ENCODE measurements around the gene ZFAND3.
"Not testable (repeated sequence)": the region's sequence is repeated elsewhere in the genome, so short reads cannot be mapped to it uniquely, and the experiment has no call there.

The ZFAND3 gene

DNA sequence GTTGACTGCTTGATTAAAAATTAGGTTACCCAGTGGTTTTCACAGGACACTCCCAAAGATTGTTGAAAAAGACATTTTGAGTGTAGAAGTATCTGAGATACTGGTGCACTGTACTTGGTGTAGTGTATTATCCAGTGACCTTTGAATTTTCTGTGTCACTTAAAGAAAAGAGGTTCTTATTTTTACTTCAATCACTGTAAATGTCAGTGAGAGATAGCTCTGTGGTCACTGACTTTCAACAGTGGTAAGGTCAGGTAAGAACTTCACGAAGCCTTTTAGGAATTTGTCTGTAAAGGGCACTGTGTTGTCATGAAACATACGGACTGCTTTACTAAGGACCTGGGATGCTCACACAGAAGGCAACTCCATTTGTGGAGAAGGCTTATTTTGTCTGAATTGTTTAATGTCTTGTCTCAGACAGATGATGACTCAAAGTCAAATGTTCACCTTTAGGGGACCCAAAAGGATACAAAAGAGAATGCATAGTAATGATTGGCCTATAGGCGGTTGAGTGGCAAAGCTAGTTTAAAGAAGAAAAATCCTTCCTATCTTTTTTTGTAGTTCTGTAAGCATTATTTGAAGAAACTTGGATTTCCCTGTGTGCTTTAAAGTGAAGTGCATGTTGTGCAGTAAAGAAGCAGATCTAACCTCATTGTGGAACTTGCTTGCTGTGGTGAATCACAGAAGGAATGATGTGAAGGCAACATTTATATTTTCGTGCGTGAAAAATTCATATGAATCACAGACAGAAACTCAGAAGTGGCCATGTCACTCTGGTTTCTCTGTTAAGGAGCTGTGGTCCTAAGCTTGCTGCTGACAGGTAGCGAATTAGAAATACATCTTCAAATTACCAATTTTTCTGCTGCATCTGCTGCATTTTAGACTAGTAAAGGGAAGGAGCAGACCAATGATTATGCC, 47.3 kb downstream of the ZFAND3 start:
- no peak for DNase-seq

DNA sequence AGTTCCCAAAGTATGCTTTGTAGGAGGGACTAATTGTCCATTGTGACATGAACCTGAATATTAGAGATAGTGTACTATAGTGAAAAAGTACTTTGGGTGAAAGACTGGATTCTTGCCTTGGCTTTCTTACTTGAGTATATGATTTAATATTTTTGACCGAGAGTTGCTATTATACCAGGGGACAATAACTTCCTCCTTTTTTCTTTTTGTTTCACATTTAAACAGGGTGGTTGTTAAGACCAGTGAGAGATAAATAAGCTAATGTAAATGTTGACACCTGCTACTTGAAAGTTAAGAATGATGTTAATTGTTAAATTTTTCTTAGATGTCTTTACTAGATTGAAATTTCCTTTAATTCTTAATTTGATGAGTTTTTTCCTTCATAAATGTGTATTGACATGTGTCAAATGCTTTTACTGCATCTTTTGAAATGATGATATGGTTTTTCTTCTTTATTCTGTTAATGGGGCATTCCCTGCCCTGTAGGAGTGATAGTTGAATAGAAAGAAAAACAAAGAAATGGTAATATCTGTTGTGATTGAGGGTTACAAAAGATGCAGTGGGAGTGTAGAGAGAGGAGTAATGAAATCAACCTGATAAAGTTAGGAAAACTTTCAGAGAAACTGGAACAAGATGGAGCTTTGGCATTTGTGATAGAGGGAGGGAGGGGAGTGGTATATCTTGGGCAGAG, 48.4 kb downstream of the ZFAND3 start:
- DNase-seq, result no peak

GRCh38 chr6:37868447-37868825, 48.9 kb downstream of the ZFAND3 start:
- DNase-seq, result no peak

GRCh38 chr6:37871616-37872372, 52.3 kb downstream of the ZFAND3 start:
- no peak for DNase-seq

GRCh38 chr6:37872373-37872745, 52.8 kb downstream of the ZFAND3 start:
- DNase-seq, result no peak

- no peak for DNase-seq
Observed at GRCh38 chr6:37874726-37875125, 55.2 kb downstream of the ZFAND3 start.

- DNase-seq, result no peak
Observed at GRCh38 chr6:37875561-37876309, 56.2 kb downstream of the ZFAND3 start.

DNA sequence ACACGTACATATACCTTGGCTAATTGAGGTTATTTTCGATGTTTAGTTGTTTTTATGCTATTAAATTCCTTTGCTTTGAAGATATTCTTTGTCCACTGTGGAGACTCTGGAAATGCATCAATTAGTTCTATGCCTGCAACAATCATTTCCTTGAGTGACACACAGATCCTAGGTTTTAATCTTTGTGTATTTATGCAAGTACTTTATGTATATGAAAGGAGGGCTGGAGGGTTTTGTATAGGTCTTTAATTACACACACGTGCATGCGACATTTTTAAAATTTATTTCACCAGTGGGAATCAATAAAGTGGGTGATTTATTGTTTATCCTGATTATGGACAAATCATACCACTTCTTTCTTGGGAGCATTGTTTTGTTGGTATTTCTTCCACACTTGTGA, 57.3 kb downstream of the ZFAND3 start:
- DNase-seq, result no peak

DNA sequence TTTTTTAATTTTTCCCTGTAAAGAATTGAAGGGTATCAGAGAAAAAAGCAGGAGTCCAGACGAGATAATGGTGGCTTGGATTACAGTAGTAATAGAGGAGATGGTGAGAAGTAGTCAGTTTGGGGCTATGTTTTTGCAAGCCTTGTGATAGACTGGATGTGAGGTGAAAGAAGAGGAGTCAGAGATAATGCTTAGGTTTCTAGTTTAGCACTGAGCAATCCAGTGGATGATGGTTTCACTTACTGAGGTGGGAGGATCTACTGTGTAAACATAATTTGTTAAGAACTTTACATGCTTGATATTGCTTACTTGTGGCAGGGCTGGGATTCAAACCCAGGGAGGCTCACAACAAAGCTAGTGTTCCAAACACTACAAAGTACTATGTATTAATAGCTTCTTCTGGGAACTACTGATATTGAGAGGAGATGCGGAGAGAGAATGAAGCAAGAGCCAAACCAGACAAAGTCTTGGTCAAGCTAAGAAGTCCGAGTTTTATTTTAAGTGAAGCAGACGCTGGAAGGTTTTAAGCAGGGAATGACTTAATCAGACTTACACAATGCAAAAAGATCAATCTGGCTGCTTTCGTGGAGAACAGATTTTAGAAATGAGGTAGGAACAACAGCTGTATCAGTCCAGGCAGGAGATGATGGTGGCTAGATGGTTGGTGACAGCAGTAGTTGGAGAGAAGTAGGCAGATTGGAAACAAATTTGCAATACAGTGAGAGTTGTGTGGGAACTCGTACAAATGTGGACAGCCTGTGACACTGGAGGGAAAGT, 58.0 kb downstream of the ZFAND3 start:
- DNase-seq, result no peak

DNA sequence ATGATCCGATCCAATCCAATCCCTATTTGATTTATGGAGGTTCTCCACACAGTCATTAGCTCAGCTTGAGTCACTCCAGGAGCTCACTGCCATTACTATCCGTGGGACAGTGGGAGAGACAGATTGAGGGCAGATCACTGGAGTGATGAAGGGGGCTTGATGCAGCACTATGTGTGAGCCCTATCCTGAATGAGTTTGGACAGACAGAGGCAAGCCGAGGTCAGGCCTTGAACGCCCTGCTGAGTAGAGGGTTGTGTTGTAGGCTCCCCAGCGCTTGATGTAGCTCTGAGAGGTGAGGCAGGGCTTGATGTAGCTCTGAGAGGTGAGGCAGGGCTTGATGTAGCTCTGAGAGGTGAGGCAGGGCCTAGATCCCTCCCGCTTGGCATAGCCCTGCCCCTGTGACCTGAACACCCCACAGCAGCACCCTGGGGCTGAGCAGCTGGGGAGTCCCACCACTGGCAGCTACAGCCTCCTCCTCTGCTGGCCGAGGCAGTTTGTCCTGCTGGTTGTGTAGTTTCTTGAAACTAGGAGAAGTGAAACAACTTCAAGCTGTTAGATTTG, 58.7 kb downstream of the ZFAND3 start:
- no peak for DNase-seq

- DNase-seq, result not testable (repeated sequence)
Observed at GRCh38 chr6:37880602-37881001, 61.1 kb downstream of the ZFAND3 start.

- no peak for DNase-seq
Observed at GRCh38 chr6:37882292-37882691, 62.8 kb downstream of the ZFAND3 start.

- DNase-seq, result no peak
Observed at GRCh38 chr6:37882724-37883413, 63.3 kb downstream of the ZFAND3 start.

DNA sequence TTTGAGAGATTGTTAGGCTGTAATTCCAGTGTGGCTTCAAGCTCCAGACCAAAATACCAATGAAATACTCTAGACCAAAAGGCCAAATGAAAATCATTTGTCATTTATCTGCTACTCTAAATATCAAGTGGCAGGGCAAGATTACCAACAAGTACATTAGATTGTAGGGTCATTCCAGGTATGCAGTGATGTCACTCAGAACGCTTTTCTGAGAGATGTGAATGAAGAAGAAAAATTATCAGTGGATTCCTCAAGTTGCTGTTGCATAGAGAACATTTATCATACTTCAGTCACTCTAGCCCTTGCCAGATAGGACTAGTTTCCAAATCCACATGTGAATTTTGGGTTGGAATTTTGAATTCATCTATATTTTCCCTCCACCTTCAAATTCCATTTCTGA, 65.0 kb downstream of the ZFAND3 start:
- DNase-seq, result no peak

- no peak for DNase-seq
Observed at GRCh38 chr6:37889051-37889450, 69.5 kb downstream of the ZFAND3 start.

DNA sequence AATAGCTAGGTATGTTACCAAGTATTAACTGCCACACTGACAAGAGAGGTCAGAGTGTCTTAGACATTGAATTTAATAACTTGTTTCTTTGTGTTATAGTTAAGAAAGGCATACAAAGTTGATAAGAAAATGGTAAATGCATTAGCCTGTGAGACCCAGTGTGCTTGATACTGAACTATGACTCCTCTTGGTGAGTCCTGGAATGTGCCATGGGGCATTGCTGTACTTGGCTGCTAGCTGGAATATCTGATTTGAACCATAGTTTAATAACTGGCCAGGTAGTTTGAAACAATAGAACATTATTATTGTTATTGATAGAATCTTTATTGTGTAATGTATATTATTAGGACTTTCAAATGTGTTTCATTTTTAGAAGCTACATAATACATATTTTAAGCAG, 70.0 kb downstream of the ZFAND3 start:
- no peak for DNase-seq

DNA sequence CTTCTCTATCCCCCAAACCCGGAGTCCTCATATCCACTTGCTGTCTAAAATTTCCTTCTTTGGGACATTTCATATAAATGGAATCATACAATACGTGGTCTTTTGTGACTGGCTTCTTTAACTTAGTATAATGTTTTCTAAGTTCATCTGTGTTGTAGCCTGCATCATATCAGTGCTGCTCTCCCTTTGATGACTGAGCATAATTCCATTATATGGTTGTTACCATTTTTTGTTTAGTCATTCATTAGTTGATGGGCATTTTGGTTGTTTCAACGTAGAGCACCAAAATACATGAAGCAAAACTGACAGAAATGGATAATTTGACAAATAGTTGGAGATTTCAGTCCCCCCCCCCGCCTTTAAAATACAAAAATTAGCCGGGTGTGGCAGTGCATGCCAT, 71.5 kb downstream of the ZFAND3 start:
- DNase-seq, result no peak

- no peak for DNase-seq
Observed at GRCh38 chr6:37893257-37893656, 73.7 kb downstream of the ZFAND3 start.

DNA sequence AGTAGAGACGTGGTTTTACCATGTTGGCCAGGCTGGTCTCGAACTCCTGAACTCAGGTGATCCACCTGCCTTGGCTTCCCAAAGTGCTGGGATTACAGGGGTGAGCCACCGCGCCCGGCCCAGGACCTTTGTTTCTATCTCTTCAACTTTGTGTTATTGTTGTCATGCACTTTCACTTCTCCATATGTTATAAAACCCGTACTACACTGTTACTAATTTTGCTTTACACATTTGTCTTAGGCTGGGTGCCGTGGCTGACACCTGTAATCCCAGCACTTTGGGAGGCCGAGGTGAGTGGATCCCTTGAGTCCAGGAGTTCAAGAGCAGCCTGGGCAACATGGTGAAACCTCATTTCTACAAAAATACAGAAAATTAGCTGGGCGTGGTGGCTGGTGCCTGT, 74.2 kb downstream of the ZFAND3 start:
- DNase-seq, result not testable (repeated sequence)

- DNase-seq, result no peak
Observed at GRCh38 chr6:37894585-37894984, 75.1 kb downstream of the ZFAND3 start.

- DNase-seq, result no peak
Observed at GRCh38 chr6:37897321-37897720, 77.8 kb downstream of the ZFAND3 start.

Measured in CD4-positive, alpha-beta T cell treated with Interleukin-12 subunit alpha and Interleukin-12 subunit beta, for 1 hour (primary cell).